WTC11 (cell line): ENCODE results near the gene IQCE. TPM values are rescaled to one million over a fixed set of nuclear protein-coding genes. Genes with fewer than 3 reads are reported as not detected.

Source experiments
- ATAC-seq: fragments of 200-7000 bp; cut with Tn5 transposase; 2 replicates; pipeline ENCODE4 v1.10.0; 2021; ENCODE audit warnings: mild to moderate bottlenecking, moderate library complexity
- CTCF ChIA-PET: fragments of 300-600 bp; sonication (Branson Sonifier 250); formaldehyde crosslinking; loops from one replicate; lab custom pipeline; 2021; ENCODE audit warnings: antibody characterized with exemption; lab: Charles Lee
- POLR2A ChIA-PET: fragments of 350-600 bp; sonication (Branson Sonifier 250); formaldehyde crosslinking; loops from one replicate; lab custom pipeline; 2021; ENCODE audit warnings: antibody characterized with exemption; lab: Charles Lee
- DNase-seq: peaks from one replicate; pipeline ENCODE4 v3.0.0; 2021; ENCODE audit warnings: low spot score
- H3K27ac Mint-ChIP-seq: 2 replicates; pipeline ENCODE4 v1.8.0; 2021; ENCODE audit warnings: mixed read lengths
- H3K27me3 Mint-ChIP-seq: 2 replicates; pipeline ENCODE4 v1.8.0; 2021; ENCODE audit warnings: low read depth, mild to moderate bottlenecking, moderate library complexity, mixed read lengths
- H3K36me3 Mint-ChIP-seq: 2 replicates; pipeline ENCODE4 v1.8.0; 2021; ENCODE audit warnings: mixed read lengths
- H3K4me1 Mint-ChIP-seq: 2 replicates; pipeline ENCODE4 v1.8.0; 2022; ENCODE audit warnings: mixed read lengths
- H3K4me3 Mint-ChIP-seq: 2 replicates; pipeline ENCODE4 v1.8.0; 2021; ENCODE audit warnings: mild to moderate bottlenecking, moderate library complexity, mixed read lengths
- H3K9me3 Mint-ChIP-seq: 2 replicates; pipeline ENCODE4 v1.8.0; 2021; ENCODE audit warnings: mixed read lengths
- ATF6 ChIP-seq: sonication (generic); formaldehyde crosslinking; IDR thresholded peaks from 2 replicates; pipeline ENCODE4 v1.8.1; 2023; ENCODE audit warnings: mild to moderate bottlenecking, missing genetic modification reagents
- CREB1 ChIP-seq: sonication (generic); formaldehyde crosslinking; IDR thresholded peaks from 2 replicates; pipeline ENCODE4 v1.8.0; 2023; ENCODE audit warnings: mild to moderate bottlenecking, missing genetic modification reagents
- CTCF ChIP-seq: fragments of 200-600 bp; IDR thresholded peaks from 2 replicates; pipeline ENCODE4 v1.8.0; 2022; ENCODE audit warnings: antibody characterized with exemption
- ESRRA ChIP-seq: sonication (generic); formaldehyde crosslinking; IDR thresholded peaks from 2 replicates; pipeline ENCODE4 v1.8.1; 2022; ENCODE audit warnings: mild to moderate bottlenecking, missing genetic modification reagents, borderline replicate concordance
- ETV6 ChIP-seq: sonication (generic); formaldehyde crosslinking; IDR thresholded peaks from 2 replicates; pipeline ENCODE4 v1.8.1; 2022; ENCODE audit warnings: mild to moderate bottlenecking, missing genetic modification reagents
- FOXJ3 ChIP-seq: sonication (generic); formaldehyde crosslinking; IDR thresholded peaks from 2 replicates; pipeline ENCODE4 v1.9.0; 2021; ENCODE audit warnings: missing genetic modification reagents, mild to moderate bottlenecking, borderline replicate concordance
- GTF2I ChIP-seq: fragments of 250-450 bp; sonication (Bioruptor Pico); conservative IDR thresholded peaks from 2 replicates; pipeline ENCODE4 v1.4.0; 2021; ENCODE audit warnings: mild to moderate bottlenecking
- HMGXB4 ChIP-seq: sonication (generic); formaldehyde crosslinking; IDR thresholded peaks from 2 replicates; pipeline ENCODE4 v1.8.1; 2023; ENCODE audit warnings: mild to moderate bottlenecking, moderate library complexity, missing genetic modification reagents
- MXD4 ChIP-seq: fragments of 250-450 bp; sonication (Bioruptor Pico); IDR thresholded peaks from 2 replicates; pipeline ENCODE4 v1.8.0; 2021; ENCODE audit warnings: mild to moderate bottlenecking, moderate library complexity, borderline replicate concordance
- PREB ChIP-seq: sonication (generic); formaldehyde crosslinking; IDR thresholded peaks from 2 replicates; pipeline ENCODE4 v1.8.1; 2022; ENCODE audit warnings: mild to moderate bottlenecking, missing genetic modification reagents, moderate library complexity, borderline replicate concordance
- RORB ChIP-seq: fragments of 250-450 bp; sonication (Bioruptor Pico); IDR thresholded peaks from 2 replicates; pipeline ENCODE4 v1.9.0; 2021; ENCODE audit warnings: mild to moderate bottlenecking
- SMAD3 ChIP-seq: sonication (generic); formaldehyde crosslinking; IDR thresholded peaks from 2 replicates; pipeline ENCODE4 v1.8.0; 2022; ENCODE audit warnings: missing genetic modification reagents, mild to moderate bottlenecking, borderline replicate concordance
- SMAD4 ChIP-seq: sonication (generic); formaldehyde crosslinking; IDR thresholded peaks from 2 replicates; pipeline ENCODE4 v1.8.0; 2022; ENCODE audit warnings: mild to moderate bottlenecking, missing genetic modification reagents
- TCF7 ChIP-seq: sonication (generic); formaldehyde crosslinking; IDR thresholded peaks from 2 replicates; pipeline ENCODE4 v1.8.0; 2022; ENCODE audit warnings: mild to moderate bottlenecking, low read depth, missing genetic modification reagents, moderate library complexity
- TEAD1 ChIP-seq: sonication (generic); formaldehyde crosslinking; IDR thresholded peaks from 2 replicates; pipeline ENCODE4 v1.8.0; 2022; ENCODE audit warnings: mild to moderate bottlenecking, missing genetic modification reagents
- total RNA-seq: library from RNA; stranded (reverse); gene quantifications from 3 replicates; pipeline ENCODE4 v1.2.3, GENCODE V29; 2021

IQCE gene
- total RNA-seq, 1 experiment from 2014 or later: 4.4 TPM

GRCh38 chr7:2553831-2554581, 4.8 kb upstream of the IQCE start:
- Mint-ChIP-seq H3K36me3 (peaks cover 32% of the 10 kb centered on the region), H3K9me3 (no peaks in the 10 kb centered on the region), H3K4me3 (peak overlapping the region; percentile 82), H3K27me3 (no peaks in the 10 kb centered on the region), H3K27ac (peak overlapping the region; percentile 69; the same call in 1 of the 2 replicates), H3K4me1 (peaks cover 12% of the 10 kb centered on the region)
- CTCF ChIA-PET: interaction anchor here (1.1 to 2.1 kb wide), 2 partner anchors 55 to 102 kb away, joined by 3 to 9 read pairs; no protein-coding TSS in a partner anchor
- POLR2A ChIA-PET: no interaction called here
- TF ChIP-seq TEAD1 (CRISPR knock-in tag) (no peak), SMAD3 (no peak), CTCF (no peak), SMAD4 (CRISPR knock-in tag) (no peak), ESRRA (CRISPR knock-in tag) (no peak), PREB (no peak), MXD4 (CRISPR knock-in tag) (no peak), FOXJ3 (CRISPR knock-in tag) (no peak), CREB1 (CRISPR knock-in tag) (no peak), HMGXB4 (CRISPR knock-in tag) (no peak), GTF2I (CRISPR knock-in tag) (no peak), ETV6 (no peak), TCF7 (CRISPR knock-in tag) (no peak)
- ATAC-seq (no peak), DNase-seq (no peak)

GRCh38 chr7:2554661-2555111, 4.1 kb upstream of the IQCE start:
- Mint-ChIP-seq H3K4me1 (peaks cover 12% of the 10 kb centered on the region), H3K4me3 (peak overlapping the region; percentile 82), H3K27ac (no peak overlapping the region)
- POLR2A ChIA-PET: no interaction called here
- ATAC-seq: no peak
- no peak for TF ChIP-seq ATF6 (CRISPR knock-in tag)
- TF ChIP-seq RORB (CRISPR knock-in tag): no peak
- TF ChIP-seq, all 79 proteins: peak for 0
- H3K9me3 Mint-ChIP-seq: no peaks in the 10 kb centered on the region
- H3K27me3 Mint-ChIP-seq: no peaks in the 10 kb centered on the region
- DNase-seq: no peak
- peaks cover 25% of the 10 kb centered on the region for H3K36me3 Mint-ChIP-seq
- CTCF ChIA-PET: interaction anchor here (1.8 to 2.1 kb wide), 3 partner anchors 67 to 103 kb away, joined by 6 to 15 read pairs (median 9); no protein-coding TSS in a partner anchor
